WTC11 (cell line): Measurements from ENCODE around the gene WDR90. TPM values are rescaled to one million over a fixed set of nuclear protein-coding genes. Genes with fewer than 3 reads are reported as not detected.
A peak's percentile ranks its signal among the peaks of the same experiment; 100 is the strongest.

Source experiments
- ATAC-seq: fragments of 200-7000 bp; cut with Tn5 transposase; 2 replicates; pipeline ENCODE4 v1.10.0; 2021; ENCODE audit warnings: mild to moderate bottlenecking, moderate library complexity
- CTCF ChIA-PET: fragments of 300-600 bp; sonication (Branson Sonifier 250); formaldehyde crosslinking; loops from one replicate; lab custom pipeline; 2021; ENCODE audit warnings: antibody characterized with exemption; lab: Charles Lee
- POLR2A ChIA-PET: fragments of 350-600 bp; sonication (Branson Sonifier 250); formaldehyde crosslinking; loops from one replicate; lab custom pipeline; 2021; ENCODE audit warnings: antibody characterized with exemption; lab: Charles Lee
- DNase-seq: peaks from one replicate; pipeline ENCODE4 v3.0.0; 2021; ENCODE audit warnings: low spot score
- H3K27ac Mint-ChIP-seq: 2 replicates; pipeline ENCODE4 v1.8.0; 2021; ENCODE audit warnings: mixed read lengths
- H3K27me3 Mint-ChIP-seq: 2 replicates; pipeline ENCODE4 v1.8.0; 2021; ENCODE audit warnings: low read depth, mild to moderate bottlenecking, moderate library complexity, mixed read lengths
- H3K36me3 Mint-ChIP-seq: 2 replicates; pipeline ENCODE4 v1.8.0; 2021; ENCODE audit warnings: mixed read lengths
- H3K4me1 Mint-ChIP-seq: 2 replicates; pipeline ENCODE4 v1.8.0; 2022; ENCODE audit warnings: mixed read lengths
- H3K4me3 Mint-ChIP-seq: 2 replicates; pipeline ENCODE4 v1.8.0; 2021; ENCODE audit warnings: mild to moderate bottlenecking, moderate library complexity, mixed read lengths
- H3K9me3 Mint-ChIP-seq: 2 replicates; pipeline ENCODE4 v1.8.0; 2021; ENCODE audit warnings: mixed read lengths
- ATF1 ChIP-seq: sonication (generic); formaldehyde crosslinking; IDR thresholded peaks from 2 replicates; pipeline ENCODE4 v1.8.1; 2023; ENCODE audit warnings: mild to moderate bottlenecking, moderate library complexity, missing genetic modification reagents
- CBFB ChIP-seq: sonication (generic); formaldehyde crosslinking; IDR thresholded peaks from 2 replicates; pipeline ENCODE4 v1.8.1; 2022; ENCODE audit warnings: mild to moderate bottlenecking, low read depth, missing genetic modification reagents
- CDX4 ChIP-seq: fragments of 250-450 bp; sonication (Bioruptor Pico); IDR thresholded peaks from 2 replicates; pipeline ENCODE4 v1.9.0; 2021; ENCODE audit warnings: moderate library complexity, mild to moderate bottlenecking, inconsistent platforms, borderline replicate concordance
- E2F4 ChIP-seq: sonication (generic); formaldehyde crosslinking; IDR thresholded peaks from 2 replicates; pipeline ENCODE4 v1.8.1; 2022; ENCODE audit warnings: low read depth, mild to moderate bottlenecking, moderate library complexity, missing genetic modification reagents, borderline replicate concordance
- FOXJ3 ChIP-seq: sonication (generic); formaldehyde crosslinking; IDR thresholded peaks from 2 replicates; pipeline ENCODE4 v1.9.0; 2021; ENCODE audit warnings: missing genetic modification reagents, mild to moderate bottlenecking, borderline replicate concordance
- GRHL2 ChIP-seq: fragments of 250-450 bp; sonication (Bioruptor Pico); IDR thresholded peaks from 2 replicates; pipeline ENCODE4 v1.8.0; 2022; ENCODE audit warnings: mild to moderate bottlenecking, moderate library complexity; ENCODE audit not compliant: insufficient replicate concordance, severe bottlenecking
- JAZF1 ChIP-seq: fragments of 250-450 bp; sonication (Bioruptor Pico); IDR thresholded peaks from 2 replicates; pipeline ENCODE4 v1.9.0; 2021; ENCODE audit warnings: moderate library complexity, mild to moderate bottlenecking, inconsistent platforms
- MYBL2 ChIP-seq: sonication (generic); formaldehyde crosslinking; IDR thresholded peaks from 2 replicates; pipeline ENCODE4 v1.8.1; 2023; ENCODE audit warnings: mild to moderate bottlenecking, moderate library complexity, missing genetic modification reagents
- NFE2L1 ChIP-seq: sonication (generic); formaldehyde crosslinking; IDR thresholded peaks from 2 replicates; pipeline ENCODE4 v1.8.1; 2023; ENCODE audit warnings: missing genetic modification reagents
- NR2C2 ChIP-seq: sonication (generic); formaldehyde crosslinking; IDR thresholded peaks from 2 replicates; pipeline ENCODE4 v1.8.0; 2022; ENCODE audit warnings: mild to moderate bottlenecking, missing genetic modification reagents
- NR3C1 ChIP-seq: sonication (generic); formaldehyde crosslinking; conservative IDR thresholded peaks from 2 replicates; pipeline ENCODE4 v1.8.1; 2023; ENCODE audit warnings: low read depth, mild to moderate bottlenecking, missing genetic modification reagents
- PRRX2 ChIP-seq: fragments of 250-450 bp; sonication (Bioruptor Pico); IDR thresholded peaks from 2 replicates; pipeline ENCODE4 v1.8.0; 2021; ENCODE audit warnings: mild to moderate bottlenecking
- SMAD3 ChIP-seq: sonication (generic); formaldehyde crosslinking; IDR thresholded peaks from 2 replicates; pipeline ENCODE4 v1.8.0; 2022; ENCODE audit warnings: missing genetic modification reagents, mild to moderate bottlenecking, borderline replicate concordance
- ZNF263 ChIP-seq: sonication (generic); formaldehyde crosslinking; IDR thresholded peaks from 2 replicates; pipeline ENCODE4 v1.8.1; 2022; ENCODE audit warnings: low read depth, mild to moderate bottlenecking, moderate library complexity, missing genetic modification reagents
- ZNF317 ChIP-seq: sonication (generic); formaldehyde crosslinking; IDR thresholded peaks from 2 replicates; pipeline ENCODE4 v1.8.1; 2023; ENCODE audit warnings: low read depth, mild to moderate bottlenecking, moderate library complexity, missing genetic modification reagents, borderline replicate concordance
- ZNF416 ChIP-seq: fragments of 250-450 bp; sonication (Bioruptor Pico); IDR thresholded peaks from 2 replicates; pipeline ENCODE4 v1.9.0; 2021; ENCODE audit warnings: mild to moderate bottlenecking, inconsistent platforms
- ZSCAN18 ChIP-seq: fragments of 250-450 bp; sonication (Bioruptor Pico); IDR thresholded peaks from 2 replicates; pipeline ENCODE4 v2.1.2; 2022; ENCODE audit warnings: mild to moderate bottlenecking, moderate library complexity
- total RNA-seq: library from RNA; stranded (reverse); gene quantifications from 3 replicates; pipeline ENCODE4 v1.2.3, GENCODE V29; 2021
- TF ChIP-seq, protein P1 (sequence below): sonication (generic); formaldehyde crosslinking; IDR thresholded peaks from 2 replicates; pipeline ENCODE4 v1.8.0; 2022; ENCODE audit warnings: mild to moderate bottlenecking, missing genetic modification reagents
- TF ChIP-seq, protein P2 (sequence below): sonication (generic); formaldehyde crosslinking; IDR thresholded peaks from 2 replicates; pipeline ENCODE4 v1.8.1; 2022; ENCODE audit warnings: low read depth, missing genetic modification reagents, borderline replicate concordance
- TF ChIP-seq, protein P3 (sequence below): fragments of 250-450 bp; sonication (Bioruptor Pico); IDR thresholded peaks from 2 replicates; pipeline ENCODE4 v1.8.0; 2021; ENCODE audit warnings: mild to moderate bottlenecking

Gene WDR90
- total RNA-seq, 1 experiment from 2014 or later, result 75.8 TPM

GRCh38 chr16:666572-666971, 17.4 kb downstream of the WDR90 start:
- CTCF ChIA-PET, result interaction anchor here (1.6 to 3.0 kb wide), 2 partner anchors 18 to 76 kb away, joined by 5 to 16 read pairs; partner anchors contain the start of genes RAB40C and WDR90
- TF ChIP-seq ZNF317 (CRISPR knock-in tag), result no peak
- no peak for TF ChIP-seq ZSCAN18
- TF ChIP-seq NR3C1, result no peak
- TF ChIP-seq SMAD3, result no peak
- TF ChIP-seq NR2C2 (CRISPR knock-in tag), result no peak
- TF ChIP-seq ZNF416, result no peak
- TF ChIP-seq ZNF263 (CRISPR knock-in tag), result no peak
- no peak for TF ChIP-seq FOXJ3 (CRISPR knock-in tag)
- no peak for TF ChIP-seq JAZF1
- TF ChIP-seq GRHL2 (CRISPR knock-in tag), result no peak
- TF ChIP-seq, protein P1, sequence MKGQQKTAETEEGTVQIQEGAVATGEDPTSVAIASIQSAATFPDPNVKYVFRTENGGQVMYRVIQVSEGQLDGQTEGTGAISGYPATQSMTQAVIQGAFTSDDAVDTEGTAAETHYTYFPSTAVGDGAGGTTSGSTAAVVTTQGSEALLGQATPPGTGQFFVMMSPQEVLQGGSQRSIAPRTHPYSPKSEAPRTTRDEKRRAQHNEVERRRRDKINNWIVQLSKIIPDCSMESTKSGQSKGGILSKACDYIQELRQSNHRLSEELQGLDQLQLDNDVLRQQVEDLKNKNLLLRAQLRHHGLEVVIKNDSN (CRISPR knock-in tag), result no peak
- TF ChIP-seq CDX4 (CRISPR knock-in tag), result no peak
- Mint-ChIP-seq H3K4me1 (no peaks in the 10 kb centered on the region), H3K36me3 (peaks cover 7% of the 10 kb centered on the region), H3K27me3 (no peaks in the 10 kb centered on the region), H3K4me3 (no peak overlapping the region), H3K9me3 (no peaks in the 10 kb centered on the region), H3K27ac (no peak overlapping the region)
- ATAC-seq (no peak), DNase-seq (no peak)
- POLR2A ChIA-PET, result interaction anchor here (1.0 kb wide), 1 partner anchor 15 kb away, joined by 3 read pairs; no protein-coding TSS in a partner anchor

DNA sequence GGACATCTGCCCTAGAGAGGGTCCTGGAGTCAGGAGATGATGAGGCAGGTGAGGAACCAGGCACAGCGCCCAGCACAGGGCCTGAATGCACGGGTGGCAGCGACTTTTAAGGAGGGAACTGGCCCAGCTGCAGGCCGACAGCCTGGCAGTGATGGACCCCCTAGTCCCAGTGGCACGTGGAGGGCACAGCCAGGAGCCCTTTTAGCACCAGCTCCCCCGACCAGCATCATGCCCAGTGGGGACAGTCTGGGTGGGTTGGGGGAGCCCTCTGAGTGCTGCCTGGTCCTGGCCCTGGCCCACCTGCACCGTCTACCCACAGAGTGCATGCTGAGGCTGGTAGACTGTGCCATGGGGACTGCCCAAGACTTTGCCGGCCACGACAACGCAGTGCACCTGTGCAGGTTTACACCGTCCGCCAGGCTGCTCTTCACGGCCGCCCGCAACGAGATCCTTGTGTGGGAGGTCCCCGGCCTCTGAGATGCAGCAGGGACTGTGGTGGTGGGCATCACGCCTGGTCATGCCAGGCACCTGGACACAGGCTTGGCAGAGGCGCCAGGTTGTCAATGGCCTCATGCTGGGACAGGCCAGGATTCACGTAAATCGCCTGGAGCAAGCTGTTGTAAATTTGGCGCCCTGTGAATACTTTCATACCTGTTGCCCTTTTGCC, 18.1 kb downstream of the WDR90 start:
- no peaks in the 10 kb centered on the region for H3K4me1 Mint-ChIP-seq
- POLR2A ChIA-PET, result interaction anchor here (1.0 to 1.8 kb wide), 2 partner anchors 29 to 53 kb away, joined by 3 to 6 read pairs; no protein-coding TSS in a partner anchor
- H3K27ac Mint-ChIP-seq, result peak overlapping the region; percentile 86
- TF ChIP-seq CBFB (CRISPR knock-in tag), result no peak
- TF ChIP-seq, protein P2, sequence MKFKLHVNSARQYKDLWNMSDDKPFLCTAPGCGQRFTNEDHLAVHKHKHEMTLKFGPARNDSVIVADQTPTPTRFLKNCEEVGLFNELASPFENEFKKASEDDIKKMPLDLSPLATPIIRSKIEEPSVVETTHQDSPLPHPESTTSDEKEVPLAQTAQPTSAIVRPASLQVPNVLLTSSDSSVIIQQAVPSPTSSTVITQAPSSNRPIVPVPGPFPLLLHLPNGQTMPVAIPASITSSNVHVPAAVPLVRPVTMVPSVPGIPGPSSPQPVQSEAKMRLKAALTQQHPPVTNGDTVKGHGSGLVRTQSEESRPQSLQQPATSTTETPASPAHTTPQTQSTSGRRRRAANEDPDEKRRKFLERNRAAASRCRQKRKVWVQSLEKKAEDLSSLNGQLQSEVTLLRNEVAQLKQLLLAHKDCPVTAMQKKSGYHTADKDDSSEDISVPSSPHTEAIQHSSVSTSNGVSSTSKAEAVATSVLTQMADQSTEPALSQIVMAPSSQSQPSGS, result no peak
- TF ChIP-seq ATF1 (CRISPR knock-in tag), result no peak
- TF ChIP-seq E2F4 (CRISPR knock-in tag), result no peak
- TF ChIP-seq SMAD3, result no peak
- TF ChIP-seq, protein P3, sequence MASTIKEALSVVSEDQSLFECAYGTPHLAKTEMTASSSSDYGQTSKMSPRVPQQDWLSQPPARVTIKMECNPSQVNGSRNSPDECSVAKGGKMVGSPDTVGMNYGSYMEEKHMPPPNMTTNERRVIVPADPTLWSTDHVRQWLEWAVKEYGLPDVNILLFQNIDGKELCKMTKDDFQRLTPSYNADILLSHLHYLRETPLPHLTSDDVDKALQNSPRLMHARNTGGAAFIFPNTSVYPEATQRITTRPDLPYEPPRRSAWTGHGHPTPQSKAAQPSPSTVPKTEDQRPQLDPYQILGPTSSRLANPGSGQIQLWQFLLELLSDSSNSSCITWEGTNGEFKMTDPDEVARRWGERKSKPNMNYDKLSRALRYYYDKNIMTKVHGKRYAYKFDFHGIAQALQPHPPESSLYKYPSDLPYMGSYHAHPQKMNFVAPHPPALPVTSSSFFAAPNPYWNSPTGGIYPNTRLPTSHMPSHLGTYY (CRISPR knock-in tag), result no peak
- TF ChIP-seq PRRX2 (CRISPR knock-in tag), result no peak
- no peak for TF ChIP-seq NFE2L1
- TF ChIP-seq MYBL2 (CRISPR knock-in tag), result no peak
- DNase-seq (no peak), ATAC-seq (no peak)
- peaks cover 7% of the 10 kb centered on the region for H3K36me3 Mint-ChIP-seq
- CTCF ChIA-PET, result interaction anchor here (0.6 to 3.0 kb wide), 23 partner anchors 9 to 296 kb away, joined by 3 to 21 read pairs (median 4); partner anchors contain the start of genes ANTKMT, CIAO3, JMJD8 and RAB40C
- 0 out of 2 replicates have a peak overlapping the region, but pooled peaks have one; percentile 30 for H3K4me3 Mint-ChIP-seq
- no peaks in the 10 kb centered on the region for H3K9me3 Mint-ChIP-seq
- no peaks in the 10 kb centered on the region for H3K27me3 Mint-ChIP-seq
